ENCODE results near the gene HNRNPH3. TPM values are rescaled to one million over a fixed set of nuclear protein-coding genes. Genes with fewer than 3 reads are reported as not detected.
"Not testable (repeated sequence)": the region's sequence is repeated elsewhere in the genome, so short reads cannot be mapped to it uniquely, and the experiment has no call there.

Gene HNRNPH3
- 9.7 TPM for total RNA-seq

- DNase-seq (ENCODE audit: low read depth in 2 of 3, low spot score in 2 of 3), result peak; percentile 99 to 100 (median 99)
These were observed at the start of gene HNRNPH3 for GRCh38 chr10:68331455-68332258. HNRNPH3 (plus strand) TSS chr10:68332064; CDS start chr10:68337222, 5,158 bp downstream.

GRCh38 chr10:68284062-68285001 lies 47.5 kb upstream of the HNRNPH3 start:
- DNase-seq (ENCODE audit: low read depth in 2 of 3, low spot score in 2 of 3), result no peak

- no peak for DNase-seq (ENCODE audit: low read depth in 2 of 3, low spot score in 2 of 3)
These were observed 43.1 kb upstream of the HNRNPH3 start for GRCh38 chr10:68288717-68289116.

GRCh38 chr10:68290736-68291135 lies 41.1 kb upstream of the HNRNPH3 start:
- DNase-seq (ENCODE audit: low read depth in 2 of 3, low spot score in 2 of 3), result no peak

GRCh38 chr10:68296843-68297663 lies 34.8 kb upstream of the HNRNPH3 start:
- no peak for DNase-seq (ENCODE audit: low read depth in 2 of 3, low spot score in 2 of 3)

- DNase-seq (ENCODE audit: low read depth in 2 of 3, low spot score in 2 of 3), result no peak
These were observed 30.6 kb upstream of the HNRNPH3 start for GRCh38 chr10:68301301-68301700.

GRCh38 chr10:68301790-68302502 lies 29.9 kb upstream of the HNRNPH3 start:
- peak in 2 of 3 donors; percentile 35 to 75 for DNase-seq (ENCODE audit: low read depth in 2 of 3, low spot score in 2 of 3)

GRCh38 chr10:68302503-68302823 lies 29.4 kb upstream of the HNRNPH3 start:
- DNase-seq (ENCODE audit: low read depth in 2 of 3, low spot score in 2 of 3), result no peak

- DNase-seq (ENCODE audit: low read depth in 2 of 3, low spot score in 2 of 3), result no peak
These were observed 29.0 kb upstream of the HNRNPH3 start for GRCh38 chr10:68302871-68303270.

- no peak for DNase-seq (ENCODE audit: low read depth in 2 of 3, low spot score in 2 of 3)
These were observed 27.9 kb upstream of the HNRNPH3 start for GRCh38 chr10:68303849-68304412.

- no peak for DNase-seq (ENCODE audit: low read depth in 2 of 3, low spot score in 2 of 3)
These were observed 26.0 kb upstream of the HNRNPH3 start for GRCh38 chr10:68305854-68306253.

- no peak for DNase-seq (ENCODE audit: low read depth in 2 of 3, low spot score in 2 of 3)
These were observed 21.3 kb upstream of the HNRNPH3 start for GRCh38 chr10:68310531-68310930.

GRCh38 chr10:68314930-68315329 lies 16.9 kb upstream of the HNRNPH3 start:
- DNase-seq (ENCODE audit: low read depth in 2 of 3, low spot score in 2 of 3), result not testable (repeated sequence)

- DNase-seq (ENCODE audit: low read depth in 2 of 3, low spot score in 2 of 3), result no peak
These were observed 16.3 kb upstream of the HNRNPH3 start for GRCh38 chr10:68315582-68315981.

- no peak for DNase-seq (ENCODE audit: low read depth in 2 of 3, low spot score in 2 of 3)
These were observed 13.4 kb upstream of the HNRNPH3 start for GRCh38 chr10:68318331-68319059.

GRCh38 chr10:68324396-68324795 lies 7.5 kb upstream of the HNRNPH3 start:
- DNase-seq (ENCODE audit: low read depth in 2 of 3, low spot score in 2 of 3), result not testable (repeated sequence)

GRCh38 chr10:68327889-68328786 lies 3.7 kb upstream of the HNRNPH3 start:
- peak in 2 of 3 donors; percentile 65 to 73 for DNase-seq (ENCODE audit: low read depth in 2 of 3, low spot score in 2 of 3)

GRCh38 chr10:68329506-68329861 lies 2.4 kb upstream of the HNRNPH3 start:
- no peak for DNase-seq (ENCODE audit: low read depth in 2 of 3, low spot score in 2 of 3)
